Keratinocyte (primary cell): Measurements from ENCODE around the gene LRRC15. TPM values are rescaled to one million over a fixed set of nuclear protein-coding genes. Genes with fewer than 3 reads are reported as not detected.

ENCODE experiments used
- DNase-seq: peaks from one replicate; pipeline ENCODE4 v3.0.0-alpha.2; 2011; ENCODE audit warnings: low read depth, missing footprints, low spot score
- FAIRE-seq: peaks from 2 replicates; lab custom pipeline; 2011; peaks lifted over from hg19 to GRCh38; lab: Jason Lieb, UNC
- H2AFZ ChIP-seq: 2 replicates; pipeline ENCODE4 v1.6.0; 2012; ENCODE audit warnings: low read length, control low read depth, inconsistent platforms; ENCODE audit not compliant: control insufficient read depth
- H3K27ac ChIP-seq: 2 replicates; pipeline ENCODE4 v1.5.1; 2011; ENCODE audit warnings: low read length; ENCODE audit not compliant: control insufficient read depth, insufficient read depth
- H3K27me3 ChIP-seq: 3 replicates; pipeline ENCODE4 v1.6.0; 2011; ENCODE audit warnings: low read length; ENCODE audit not compliant: control insufficient read depth, insufficient read depth; ENCODE audit errors: extremely low read depth
- H3K36me3 ChIP-seq, 2 experiments: 2 replicates in 1 of 2; 3 replicates in 1 of 2; pipeline ENCODE4 v1.5.1; 2011; ENCODE audit warnings: low read length in 2 of 2, mild to moderate bottlenecking in 1 of 2; ENCODE audit not compliant: control insufficient read depth in 2 of 2, insufficient read depth in 2 of 2; ENCODE audit errors: extremely low read depth in 1 of 2
- H3K4me1 ChIP-seq: 3 replicates; pipeline ENCODE4 v1.5.1; 2011; ENCODE audit warnings: low read length; ENCODE audit not compliant: control insufficient read depth, insufficient read depth; ENCODE audit errors: extremely low read depth
- H3K4me2 ChIP-seq: 3 replicates; pipeline ENCODE4 v1.6.0; 2011; ENCODE audit warnings: low read depth, low read length; ENCODE audit not compliant: control insufficient read depth, insufficient read depth; ENCODE audit errors: extremely low read depth
- H3K4me3 ChIP-seq, 3 experiments: fragments of 200-600 bp in 1 of 3; sonication (generic) in 1 of 3; 2 replicates in 2 of 3; 3 replicates in 1 of 3; pipeline ENCODE4 v1.5.1; 2011 to 2016; ENCODE audit warnings: low read length in 3 of 3, mild to moderate bottlenecking in 3 of 3, control low read depth in 2 of 3, inconsistent platforms in 1 of 3, low read depth in 1 of 3, mixed read lengths in 1 of 3, mixed run types in 1 of 3, moderate library complexity in 1 of 3; ENCODE audit not compliant: control insufficient read depth in 2 of 3, insufficient read depth in 2 of 3; ENCODE audit errors: extremely low read depth in 1 of 3
- H3K79me2 ChIP-seq: 2 replicates; pipeline ENCODE4 v1.6.0; 2012; ENCODE audit warnings: low read length; ENCODE audit not compliant: control insufficient read depth, insufficient read depth
- H3K9ac ChIP-seq: 3 replicates; pipeline ENCODE4 v1.6.0; 2011; ENCODE audit warnings: low read length; ENCODE audit not compliant: control insufficient read depth, insufficient read depth; ENCODE audit errors: extremely low read depth
- H3K9me1 ChIP-seq: 3 replicates; pipeline ENCODE4 v1.6.0; 2011; ENCODE audit warnings: low read length; ENCODE audit not compliant: control insufficient read depth, insufficient read depth; ENCODE audit errors: extremely low read depth
- H3K9me3 ChIP-seq: 2 replicates; pipeline ENCODE4 v1.5.1; 2012; ENCODE audit warnings: low read depth, low read length; ENCODE audit not compliant: control insufficient read depth
- H4K20me1 ChIP-seq: 3 replicates; pipeline ENCODE4 v1.6.0; 2011; ENCODE audit warnings: low read length; ENCODE audit not compliant: control insufficient read depth, insufficient read depth; ENCODE audit errors: extremely low read depth
- EZH2 ChIP-seq: IDR thresholded peaks from one replicate; pipeline ENCODE4 v1.6.1; 2012; ENCODE audit warnings: inconsistent platforms, mild to moderate bottlenecking, low read length, moderate library complexity
- dilution Hi-C: fragments of 300-500 bp; cut with MboI; formaldehyde crosslinking; loops from one replicate; pipeline ENCODE4 v1.7.0; 2020; ENCODE audit warnings: low sequenced_read_pairs; ENCODE audit not compliant: extremely low pct_ligation_motif_present
- polyA plus RNA-seq, 5 experiments: library from polyadenylated mRNA; depleted of rRNA in 3 of 5; stranded (reverse) in 3 of 5; stranded (forward) in 1 of 5; unstranded in 1 of 5; fragments of >200 nt; gene quantifications; 1 replicate in 1 of 5; 2 replicates in 3 of 5; 3 replicates in 1 of 5; pipeline versions ENCODE4 v1.2.1 to v1.2.3, GENCODE V29; 2011 to 2012; ENCODE audit warnings: missing spikeins in 2 of 5, low read depth in 1 of 5, low replicate concordance in 1 of 5
- TF ChIP-seq, protein P1 (sequence below), 3 experiments: IDR thresholded peaks in 1 of 3; conservative IDR thresholded peaks in 1 of 3; optimal IDR thresholded peaks in 1 of 3; 2 replicates in 2 of 3; 3 replicates in 1 of 3; pipeline versions ENCODE3 to v1.5.1; 2011; ENCODE audit warnings: low read length in 3 of 3, mild to moderate bottlenecking in 3 of 3, moderate library complexity in 2 of 3, control low read depth in 1 of 3, inconsistent platforms in 1 of 3; ENCODE audit not compliant: insufficient read depth in 2 of 3; ENCODE audit errors: extremely low read depth in 1 of 3

LRRC15 gene
- polyA plus RNA-seq, 1 donor (not counting 4 experiments of a cell fraction or from before 2014, with no cell fraction given), result not detected

DNA sequence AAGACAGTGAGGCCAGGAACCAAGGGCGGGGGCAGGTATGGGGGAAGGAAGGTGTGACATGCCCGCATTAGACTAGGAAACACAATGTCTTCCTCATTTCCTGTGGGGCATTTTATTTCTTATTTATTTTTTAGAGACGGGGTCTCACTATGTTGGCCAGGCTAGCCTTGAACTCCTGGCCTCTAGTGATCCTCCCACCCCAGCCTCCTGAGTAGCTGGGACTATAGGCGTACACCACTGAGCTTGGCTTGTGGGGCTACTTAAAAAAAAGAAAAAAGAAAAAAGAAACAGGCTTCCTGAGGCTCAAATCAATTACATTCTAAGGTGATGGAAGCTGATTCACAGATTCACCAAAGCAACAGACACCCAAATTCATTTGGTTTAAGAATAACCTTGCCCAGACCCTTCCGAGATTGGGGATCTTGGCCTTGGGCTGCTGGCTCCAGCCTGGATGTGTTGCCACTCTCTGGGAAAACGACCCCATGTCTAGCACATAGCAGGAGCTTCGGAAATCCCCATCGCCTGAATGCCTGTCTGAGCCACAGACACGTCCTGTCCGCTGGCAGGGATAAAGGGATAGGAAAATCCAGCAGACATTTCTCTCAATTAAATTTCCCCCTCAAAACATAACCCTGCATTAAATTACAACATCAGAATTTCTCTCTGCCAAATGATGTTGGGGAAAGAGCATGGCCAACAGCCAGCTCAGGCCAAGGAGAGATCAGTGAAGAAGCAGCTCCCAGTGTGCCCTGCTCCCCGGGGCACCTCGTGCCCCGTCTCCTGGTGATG lies 31.4 kb downstream of the LRRC15 start:
- Histone ChIP-seq H3K4me2 (no peak overlapping the region), H2AFZ (no peak overlapping the region), H3K9me1 (no peaks in the 10 kb centered on the region), H3K9me3 (no peaks in the 10 kb centered on the region), H3K4me1 (peaks cover 5% of the 10 kb centered on the region), H3K27me3 (peaks cover 6% of the 10 kb centered on the region), H3K36me3 (no peaks in the 10 kb centered on the region), H3K4me3 (no peak overlapping the region), H4K20me1 (no peaks in the 10 kb centered on the region), H3K27ac (no peak overlapping the region), H3K79me2 (no peaks in the 10 kb centered on the region), H3K9ac (no peak overlapping the region)
- TF ChIP-seq, protein P1, sequence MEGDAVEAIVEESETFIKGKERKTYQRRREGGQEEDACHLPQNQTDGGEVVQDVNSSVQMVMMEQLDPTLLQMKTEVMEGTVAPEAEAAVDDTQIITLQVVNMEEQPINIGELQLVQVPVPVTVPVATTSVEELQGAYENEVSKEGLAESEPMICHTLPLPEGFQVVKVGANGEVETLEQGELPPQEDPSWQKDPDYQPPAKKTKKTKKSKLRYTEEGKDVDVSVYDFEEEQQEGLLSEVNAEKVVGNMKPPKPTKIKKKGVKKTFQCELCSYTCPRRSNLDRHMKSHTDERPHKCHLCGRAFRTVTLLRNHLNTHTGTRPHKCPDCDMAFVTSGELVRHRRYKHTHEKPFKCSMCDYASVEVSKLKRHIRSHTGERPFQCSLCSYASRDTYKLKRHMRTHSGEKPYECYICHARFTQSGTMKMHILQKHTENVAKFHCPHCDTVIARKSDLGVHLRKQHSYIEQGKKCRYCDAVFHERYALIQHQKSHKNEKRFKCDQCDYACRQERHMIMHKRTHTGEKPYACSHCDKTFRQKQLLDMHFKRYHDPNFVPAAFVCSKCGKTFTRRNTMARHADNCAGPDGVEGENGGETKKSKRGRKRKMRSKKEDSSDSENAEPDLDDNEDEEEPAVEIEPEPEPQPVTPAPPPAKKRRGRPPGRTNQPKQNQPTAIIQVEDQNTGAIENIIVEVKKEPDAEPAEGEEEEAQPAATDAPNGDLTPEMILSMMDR (optimal IDR thresholded peaks at IDR 0.05 in 1 of 3, IDR thresholded peaks at IDR 0.05 in 1 of 3, conservative IDR thresholded peaks at IDR 0.05 in 1 of 3; ENCODE audit: extremely low read depth in 1 of 3, insufficient read depth in 2 of 3, low read length in 3 of 3), result no peak
- TF ChIP-seq EZH2, result no peak
- dilution Hi-C loops, result no loop called here
- FAIRE-seq, result no peak
- no peak for DNase-seq

DNA sequence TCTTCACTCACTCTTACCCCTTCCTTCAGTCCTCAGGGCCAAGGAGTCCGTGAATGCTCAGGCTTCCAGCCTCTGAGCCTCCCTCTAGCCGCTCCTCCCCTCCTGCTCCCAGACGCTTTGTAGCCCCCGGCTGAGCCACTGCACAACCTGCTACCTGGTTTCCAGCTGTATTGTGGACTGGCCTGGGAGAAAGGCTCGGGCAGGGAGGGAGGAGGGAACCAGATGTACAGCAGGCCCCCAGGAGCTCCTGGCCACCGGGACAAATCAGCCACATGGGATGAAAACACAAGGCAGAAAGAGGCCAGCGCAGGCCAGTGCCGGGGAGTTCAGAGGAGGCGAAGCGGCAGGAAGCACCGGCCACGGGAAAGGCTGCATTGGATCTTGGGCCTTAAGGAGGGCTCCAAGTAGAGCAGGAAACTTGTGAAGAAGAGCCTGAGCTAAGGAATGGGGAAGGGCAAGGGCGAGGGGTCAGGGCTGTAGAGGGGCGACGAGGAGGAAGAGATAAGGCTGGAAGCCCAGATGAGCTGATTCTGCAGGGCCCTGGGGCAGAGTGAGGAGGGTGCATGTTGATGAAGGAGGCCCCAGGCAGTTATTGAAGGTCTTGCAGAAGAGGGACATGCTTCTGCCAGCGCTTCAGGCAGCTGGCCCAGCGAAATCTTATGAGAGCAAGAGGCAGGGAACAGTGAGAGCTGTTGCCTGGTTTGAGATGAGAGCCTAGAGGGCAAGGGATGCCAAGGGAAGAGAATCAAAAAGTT lies 32.8 kb downstream of the LRRC15 start:
- Histone ChIP-seq H3K36me3 (no peaks in the 10 kb centered on the region), H3K9me1 (no peaks in the 10 kb centered on the region), H2AFZ (no peak overlapping the region), H3K4me1 (peaks cover 6% of the 10 kb centered on the region), H3K79me2 (no peaks in the 10 kb centered on the region), H4K20me1 (no peaks in the 10 kb centered on the region), H3K4me3 (no peak overlapping the region), H3K27ac (no peak overlapping the region), H3K4me2 (no peak overlapping the region), H3K9ac (no peak overlapping the region), H3K27me3 (peaks cover 1% of the 10 kb centered on the region), H3K9me3 (no peaks in the 10 kb centered on the region)
- no peak for TF ChIP-seq EZH2
- TF ChIP-seq, protein P1 (optimal IDR thresholded peaks at IDR 0.05 in 1 of 3, IDR thresholded peaks at IDR 0.05 in 1 of 3, conservative IDR thresholded peaks at IDR 0.05 in 1 of 3; ENCODE audit: extremely low read depth in 1 of 3, insufficient read depth in 2 of 3, low read length in 3 of 3), result no peak
- no peak for DNase-seq
- dilution Hi-C loops, result no loop called here
- FAIRE-seq, result no peak
